Astrocyte (in vitro differentiated cells and primary cell): ENCODE data around the gene GRID2.

Source experiments
- CTCF ChIP-seq: IDR thresholded peaks from 2 replicates; pipeline ENCODE4 v1.5.1; 2011; ENCODE audit warnings: low read depth, mild to moderate bottlenecking, inconsistent platforms, low read length, moderate library complexity; ENCODE audit not compliant: insufficient read depth
- EZH2 ChIP-seq: IDR thresholded peaks from 2 replicates; pipeline ENCODE4 v1.6.1; 2012; ENCODE audit warnings: mild to moderate bottlenecking, low read length, inconsistent platforms; ENCODE audit not compliant: insufficient read depth

DNA sequence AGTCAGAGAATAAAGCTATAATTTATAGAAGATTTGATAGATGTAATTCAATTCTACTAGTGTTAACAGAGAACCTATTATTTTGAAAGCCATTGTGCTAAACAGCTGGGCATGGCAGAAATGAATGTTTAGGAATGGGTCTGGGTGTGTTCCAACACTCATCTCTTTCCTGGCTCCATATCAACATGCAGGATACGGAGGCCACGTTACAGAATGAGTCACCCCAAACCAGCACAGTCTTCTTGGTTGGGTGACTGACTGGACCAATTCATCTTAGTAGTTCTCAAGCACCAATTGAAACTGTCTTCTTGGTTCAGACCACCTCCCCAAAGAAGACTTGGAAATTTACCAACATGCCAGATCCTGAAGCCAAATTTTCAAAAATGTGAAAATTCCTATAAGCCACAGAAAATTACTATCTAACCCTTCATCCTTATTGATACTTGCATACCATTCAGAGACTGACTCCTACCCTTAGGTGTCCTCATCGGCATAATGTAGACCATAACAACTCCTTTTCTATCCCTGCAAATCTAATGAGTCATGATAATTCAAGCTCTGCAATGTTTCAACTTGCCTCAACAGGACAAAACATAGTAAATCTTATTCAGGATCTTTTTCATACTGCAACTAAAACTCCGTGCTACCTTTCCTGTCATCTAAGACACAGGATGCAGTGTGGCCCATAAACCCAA lies 1472.8 kb downstream of the GRID2 start:
- no peak for TF ChIP-seq CTCF
- no peak for TF ChIP-seq EZH2
